ENCODE measurements around the gene OR56A5.

OR56A5 gene

DNA sequence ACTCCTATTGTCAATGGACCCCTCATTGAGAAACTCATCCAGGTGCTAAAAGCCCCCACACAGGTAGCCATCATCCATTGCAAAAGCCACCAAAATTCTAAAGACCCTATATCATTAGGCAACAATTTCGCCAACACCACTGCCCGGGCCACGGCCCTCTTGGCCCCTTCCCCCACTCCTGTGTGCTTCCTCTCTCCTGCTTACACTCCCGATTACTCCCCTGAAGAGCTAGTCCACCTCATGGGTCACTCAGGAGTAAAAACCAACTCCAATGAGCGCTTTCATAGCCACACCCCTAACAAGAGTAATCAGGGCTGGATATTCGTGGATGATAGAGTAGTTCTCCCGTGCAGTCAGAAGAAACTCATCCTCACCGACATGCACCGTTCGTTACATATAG lies 35.2 kb downstream of the OR56A5 start:
- DNase-seq (ENCODE audit: low read depth in 2 of 3, low spot score in 2 of 3) = no peak

DNA sequence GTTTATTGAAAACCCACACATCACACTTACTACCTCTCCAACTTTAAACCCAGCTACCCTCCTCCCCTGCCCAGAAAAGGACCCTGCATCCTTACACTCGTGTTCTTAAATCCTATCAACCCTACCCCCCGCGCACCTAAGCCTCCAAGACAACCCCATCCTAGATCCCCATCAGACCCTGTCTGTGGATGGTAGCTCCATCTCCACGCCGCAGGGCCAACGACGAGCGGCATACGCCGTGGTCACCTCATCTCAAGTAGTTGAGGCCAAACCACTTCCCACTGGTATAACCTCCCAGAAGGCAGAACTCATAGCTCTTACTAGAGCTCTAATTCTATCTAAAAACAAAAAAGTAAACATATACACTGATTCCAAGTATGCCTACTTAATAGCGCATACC lies 35.6 kb downstream of the OR56A5 start:
- DNase-seq (ENCODE audit: low read depth in 2 of 3, low spot score in 2 of 3) = no peak

DNA sequence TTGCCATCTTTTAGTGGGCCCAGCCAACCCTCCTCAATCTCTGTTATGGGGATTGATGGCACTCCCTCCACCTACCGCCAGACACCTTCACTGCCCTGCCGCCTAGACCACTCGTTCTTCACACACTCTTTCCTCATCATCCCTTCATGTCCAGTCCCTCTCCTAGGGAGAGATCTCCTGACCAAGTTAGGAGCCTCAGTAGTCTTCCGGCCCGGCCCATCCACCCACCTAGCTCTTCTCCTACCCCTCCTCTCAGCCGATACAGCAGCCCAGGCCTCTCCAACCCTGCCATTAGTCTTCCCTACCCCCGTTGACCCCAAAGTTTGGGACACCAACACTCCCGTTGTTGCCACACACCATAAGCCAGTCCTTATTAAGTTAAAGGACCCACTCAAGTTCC lies 37.2 kb downstream of the OR56A5 start:
- DNase-seq (ENCODE audit: low read depth in 2 of 3, low spot score in 2 of 3) = no peak

DNA sequence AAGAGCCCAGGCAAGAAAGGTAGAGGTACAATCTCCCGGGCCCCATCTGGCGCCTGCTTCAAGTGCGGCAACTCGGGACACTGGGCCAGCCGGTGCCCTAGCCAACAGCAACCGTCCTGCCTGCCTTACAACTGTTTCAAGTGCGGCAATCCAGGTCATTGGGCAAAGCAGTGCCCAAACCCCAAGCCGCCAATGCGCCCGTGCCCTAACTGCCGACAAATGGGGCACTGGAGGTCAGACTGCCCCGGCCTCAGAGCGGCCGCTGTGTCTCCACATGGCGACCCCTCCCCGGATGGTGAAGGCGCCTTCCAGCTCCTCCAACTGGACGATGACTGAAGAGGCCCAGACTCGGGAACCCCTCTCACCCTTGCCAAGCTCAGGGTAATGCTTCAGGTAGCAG lies 37.7 kb downstream of the OR56A5 start:
- no peak for DNase-seq (ENCODE audit: low read depth in 2 of 3, low spot score in 2 of 3)

DNA sequence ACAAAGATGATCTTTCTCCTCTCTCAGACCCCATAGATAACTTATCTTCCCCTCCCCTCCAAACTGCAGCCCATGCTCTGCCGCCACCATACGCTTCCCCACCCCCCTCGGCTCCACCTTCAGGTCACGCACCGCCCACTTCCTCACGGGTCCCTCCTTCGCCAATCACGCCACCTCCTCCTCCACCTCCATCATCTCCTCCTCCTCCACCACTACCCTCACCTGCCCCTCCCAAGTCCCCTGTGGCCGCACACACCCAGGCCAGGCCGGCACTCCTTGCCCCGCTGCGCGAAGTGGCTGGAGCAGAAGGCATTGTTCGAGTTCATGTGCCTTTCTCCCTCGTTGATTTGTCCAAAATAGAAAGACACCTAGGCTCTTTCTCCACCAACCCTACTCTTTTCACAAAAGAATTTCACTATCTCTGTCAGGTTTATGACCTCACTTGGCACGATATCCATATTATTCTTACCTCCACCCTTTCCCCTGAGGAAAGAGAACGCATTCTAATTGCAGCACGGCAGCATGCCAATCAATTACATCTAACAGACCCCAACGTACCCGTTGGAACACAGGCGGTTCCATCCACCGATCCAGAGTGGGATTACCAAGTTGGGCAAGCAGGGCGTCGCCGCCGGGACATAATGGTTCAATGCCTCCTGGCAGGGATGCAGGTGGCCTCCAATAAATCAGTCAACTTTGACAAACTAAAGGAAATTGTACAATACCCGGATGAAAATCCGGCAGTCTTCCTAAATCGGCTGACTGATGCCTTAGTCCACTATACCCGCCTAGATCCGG lies 38.5 kb downstream of the OR56A5 start:
- DNase-seq (ENCODE audit: low read depth in 2 of 3, low spot score in 2 of 3) = no peak

DNA sequence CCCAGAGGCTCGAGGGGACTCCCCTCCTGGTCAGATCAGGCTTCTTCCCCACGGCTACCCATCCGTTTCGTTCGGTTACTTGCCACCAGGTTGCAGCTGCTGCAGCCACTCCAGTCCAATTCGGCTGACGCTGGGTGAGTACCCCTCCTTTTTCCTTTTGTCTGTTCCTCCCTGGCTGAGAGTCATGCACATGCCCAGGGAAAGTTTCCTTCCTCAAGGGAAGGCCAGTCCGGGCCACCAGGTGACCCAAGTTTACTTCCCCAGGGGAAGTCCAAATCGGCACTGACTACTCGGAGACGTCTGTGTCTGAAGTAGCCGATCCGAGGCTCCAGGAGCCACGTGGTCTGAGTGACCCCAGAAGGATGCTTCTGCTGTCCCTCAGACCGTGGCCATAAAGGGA lies 39.5 kb downstream of the OR56A5 start:
- no peak for DNase-seq (ENCODE audit: low read depth in 2 of 3, low spot score in 2 of 3)

DNA sequence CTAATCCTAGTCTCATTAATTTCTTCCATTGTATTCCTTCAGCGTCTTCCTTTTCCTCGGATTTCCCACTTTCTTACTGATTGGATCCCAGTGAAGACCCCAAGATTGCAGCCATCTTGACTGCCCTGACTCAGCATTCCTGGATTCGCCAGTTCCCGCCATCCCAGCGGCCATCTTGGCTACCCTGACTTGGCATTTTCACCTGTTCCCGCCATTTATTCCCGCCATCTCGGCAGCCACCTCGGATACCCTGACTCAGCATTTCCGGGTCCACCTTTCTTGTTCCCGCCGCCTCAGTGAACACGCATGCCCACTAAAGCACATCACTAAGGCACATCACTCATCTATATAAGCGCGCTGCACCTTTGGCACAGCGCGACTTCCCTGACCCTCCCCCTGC lies 40.0 kb downstream of the OR56A5 start:
- no peak for DNase-seq (ENCODE audit: low read depth in 2 of 3, low spot score in 2 of 3)

DNA sequence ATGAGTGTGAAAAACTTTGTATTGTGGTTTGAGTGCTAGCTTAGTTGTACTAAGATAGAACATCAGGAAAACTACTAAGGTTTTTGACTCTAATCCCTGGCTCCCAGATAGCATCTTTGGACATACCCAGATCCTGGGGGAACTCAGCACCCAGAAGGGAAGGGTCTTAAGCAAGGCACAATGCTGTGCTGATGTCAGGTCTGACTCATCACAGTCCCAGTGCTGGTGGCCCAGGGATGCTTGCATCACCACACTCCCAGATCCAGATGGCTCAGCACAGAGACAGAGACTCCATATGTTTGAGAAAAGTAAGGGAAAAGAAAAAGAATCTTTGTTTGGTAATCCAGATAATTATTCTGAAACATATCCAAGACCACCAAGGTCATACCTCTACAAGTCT lies 44.5 kb downstream of the OR56A5 start:
- no peak for DNase-seq (ENCODE audit: low read depth in 2 of 3, low spot score in 2 of 3)

DNA sequence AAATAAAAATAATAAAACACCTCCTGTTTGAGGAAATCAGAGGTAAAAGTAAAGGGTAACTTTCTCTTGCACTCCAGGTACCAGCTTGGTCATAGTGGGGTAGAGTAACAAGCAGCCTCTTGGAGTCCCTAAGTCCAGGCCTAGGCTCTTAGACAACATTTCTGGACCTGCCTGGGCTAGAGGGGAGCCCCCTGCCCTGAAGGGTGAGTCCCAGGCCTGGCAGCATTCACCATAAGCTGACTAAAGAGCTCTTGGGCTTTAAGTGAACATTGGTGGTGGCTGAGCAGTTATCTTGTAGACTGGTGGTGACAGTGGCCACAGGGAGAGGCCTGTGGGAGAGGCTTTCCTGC lies 44.9 kb downstream of the OR56A5 start:
- DNase-seq (ENCODE audit: low read depth in 2 of 3, low spot score in 2 of 3) = no peak

DNA sequence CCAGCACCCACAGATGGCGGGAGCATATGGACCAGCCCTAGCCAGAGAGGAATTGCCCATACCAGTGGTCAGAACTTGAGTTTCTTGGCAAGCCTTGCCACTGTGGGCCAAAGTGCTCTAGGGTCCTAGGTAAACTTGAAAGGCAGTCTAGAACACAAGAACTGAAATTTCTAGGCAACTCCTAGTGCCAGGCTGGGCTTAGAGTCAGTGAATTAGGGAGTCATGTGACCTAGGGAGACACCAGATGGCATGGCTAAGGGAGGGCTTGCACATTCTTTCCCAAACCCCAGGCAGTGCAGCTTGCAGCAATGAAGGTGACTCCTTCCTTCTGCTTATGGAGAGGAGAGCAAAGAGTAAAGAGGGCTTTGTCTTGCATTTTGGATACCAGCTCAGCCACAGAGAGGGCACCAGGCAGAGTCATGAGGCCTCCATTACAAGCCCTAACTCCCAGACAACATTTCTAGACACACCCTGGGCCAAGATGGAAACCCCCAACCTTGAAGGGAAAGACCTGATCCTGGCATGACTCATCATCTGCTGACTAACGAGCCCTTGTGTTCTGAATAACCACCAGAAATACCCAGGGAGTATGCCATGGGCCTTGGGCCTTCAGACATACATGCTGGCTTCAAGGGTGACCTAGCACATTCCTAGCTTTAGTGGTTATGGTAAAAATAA lies 45.4 kb downstream of the OR56A5 start:
- no peak for DNase-seq (ENCODE audit: low read depth in 2 of 3, low spot score in 2 of 3)
